HG03457 (cell line): ENCODE data around the gene NOSIP.
"Not testable (repeated sequence)": the region's sequence is repeated elsewhere in the genome, so short reads cannot be mapped to it uniquely, and the experiment has no call there.

ENCODE experiments used
- ATAC-seq: cut with Tn5 transposase; IDR thresholded peaks from one replicate; pipeline ENCODE4 v1.9.1; 2021; ENCODE audit warnings: moderate number of reproducible peaks; ENCODE audit not compliant: unreplicated experiment

NOSIP gene

GRCh38 chr19:49580264-49581006 lies at the start of gene NOSIP:
NOSIP (minus strand) TSS chr19:49580556; CDS start chr19:49560691, 19,865 bp downstream.
- peak; percentile 70 for ATAC-seq

GRCh38 chr19:49629659-49630058 lies 49.3 kb upstream of the NOSIP start:
- no peak for ATAC-seq

GRCh38 chr19:49626226-49626625 lies 45.9 kb upstream of the NOSIP start:
- no peak for ATAC-seq

DNA sequence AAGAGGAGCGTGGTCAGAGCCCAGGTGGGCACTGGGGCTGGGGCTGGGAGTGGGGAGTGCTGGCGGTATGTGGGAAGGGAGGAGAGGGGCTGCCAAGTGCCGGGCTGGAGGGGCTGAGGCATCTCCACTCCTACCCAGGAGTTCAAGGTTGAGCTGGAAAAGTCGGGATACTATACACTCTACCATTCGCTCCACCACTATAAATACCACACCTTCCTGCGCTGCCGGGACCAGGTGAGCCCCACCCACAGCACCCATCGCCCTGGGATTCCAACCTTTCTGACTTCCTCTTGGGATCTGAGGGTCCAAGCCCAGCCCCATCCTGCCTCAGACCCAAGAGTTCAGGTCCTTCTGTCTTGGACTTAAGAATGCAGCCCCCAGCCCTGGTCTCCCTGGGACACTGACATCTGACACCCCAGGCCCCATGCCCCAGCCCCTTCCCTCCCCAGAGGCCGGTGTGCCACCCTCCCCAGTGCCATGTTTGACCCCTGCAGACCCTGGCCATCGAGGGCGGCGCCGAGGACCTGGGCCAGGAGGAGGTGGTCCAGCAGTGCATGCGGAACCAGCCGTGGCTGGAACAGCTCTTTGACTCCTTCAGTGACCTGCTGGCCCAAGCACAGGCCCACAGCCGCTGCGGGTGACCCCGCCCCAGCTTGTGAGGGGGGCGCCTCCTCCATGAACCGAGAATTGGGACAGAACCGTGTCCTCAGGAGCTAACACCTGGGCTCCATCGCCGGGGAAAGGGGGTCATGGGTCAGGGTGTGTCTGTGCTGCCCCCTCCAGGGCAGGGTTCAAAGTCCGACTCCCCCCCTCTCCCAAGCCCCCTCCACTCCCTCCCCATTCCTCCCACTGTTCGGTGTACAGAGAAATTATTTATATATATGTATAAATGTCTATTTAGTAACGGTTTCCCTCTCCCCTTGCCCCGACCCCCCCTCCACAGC lies 44.9 kb upstream of the NOSIP start:
- no peak for ATAC-seq

DNA sequence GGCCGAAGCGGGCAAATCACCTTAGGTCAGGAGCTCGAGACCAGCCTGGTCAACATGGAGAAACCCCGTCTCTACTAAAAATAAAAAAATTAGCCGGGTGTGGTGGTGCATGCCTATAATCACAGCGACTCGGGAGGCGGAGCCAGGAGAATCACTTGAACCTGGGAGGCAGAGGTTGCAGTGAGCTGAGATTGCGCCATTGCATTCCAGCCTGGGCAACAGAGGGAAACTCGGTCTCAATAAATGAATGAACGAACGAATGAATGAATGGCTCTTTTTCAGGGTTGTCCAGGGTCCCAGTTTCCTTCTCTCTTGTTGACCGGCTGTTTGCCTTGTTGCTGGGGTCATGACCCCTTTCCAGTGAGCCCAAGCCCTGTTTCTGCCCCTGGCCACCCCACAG lies 37.5 kb upstream of the NOSIP start:
- not testable (repeated sequence) for ATAC-seq

DNA sequence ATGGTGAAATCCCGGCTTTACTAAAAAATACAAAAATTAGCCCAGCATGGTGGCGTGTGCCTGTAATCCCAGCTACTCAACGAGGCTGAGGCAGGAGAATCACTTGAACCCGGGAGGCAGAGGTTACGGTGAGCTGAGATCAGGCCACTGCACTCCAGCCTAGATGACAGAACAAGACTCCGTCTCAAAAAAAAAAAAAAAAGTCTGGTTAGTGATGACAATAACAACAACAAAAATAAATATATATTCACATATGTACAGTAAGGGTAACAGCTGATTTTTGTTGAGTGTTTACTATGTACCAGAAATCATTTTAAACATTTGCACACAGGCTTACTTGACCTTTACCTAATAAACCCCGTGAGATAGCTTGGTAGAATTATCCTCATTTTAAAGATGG lies 36.6 kb upstream of the NOSIP start:
- ATAC-seq = no peak

GRCh38 chr19:49616532-49616931 lies 36.2 kb upstream of the NOSIP start:
- ATAC-seq = no peak

GRCh38 chr19:49615861-49616260 lies 35.5 kb upstream of the NOSIP start:
- no peak for ATAC-seq

- no peak for ATAC-seq
These were observed 33.9 kb upstream of the NOSIP start for GRCh38 chr19:49614096-49614833.

GRCh38 chr19:49613374-49613773 lies 33.0 kb upstream of the NOSIP start:
- ATAC-seq = no peak

GRCh38 chr19:49609499-49610092 lies 29.2 kb upstream of the NOSIP start:
- no peak for ATAC-seq

DNA sequence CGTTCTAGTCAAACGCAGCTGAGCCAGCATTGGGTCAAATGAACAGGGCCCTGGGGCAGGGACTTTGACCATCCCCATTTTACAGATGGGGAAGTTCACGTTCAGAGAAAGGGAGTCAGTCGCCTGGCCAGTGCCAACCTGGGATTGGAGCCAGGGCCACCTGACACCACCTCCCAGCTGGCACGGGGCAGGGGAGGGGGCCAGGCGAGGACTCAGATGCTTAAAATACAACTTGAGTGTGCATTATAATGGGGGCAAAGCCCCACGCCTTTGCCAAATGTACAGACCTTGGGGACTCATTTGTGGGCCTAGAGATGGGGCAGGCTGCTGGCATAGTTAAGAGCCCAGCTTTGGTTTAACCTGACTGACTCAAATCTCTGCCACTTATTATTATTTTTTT lies 25.2 kb upstream of the NOSIP start:
- ATAC-seq = no peak

GRCh38 chr19:49602806-49603205 lies 22.4 kb upstream of the NOSIP start:
- no peak for ATAC-seq

DNA sequence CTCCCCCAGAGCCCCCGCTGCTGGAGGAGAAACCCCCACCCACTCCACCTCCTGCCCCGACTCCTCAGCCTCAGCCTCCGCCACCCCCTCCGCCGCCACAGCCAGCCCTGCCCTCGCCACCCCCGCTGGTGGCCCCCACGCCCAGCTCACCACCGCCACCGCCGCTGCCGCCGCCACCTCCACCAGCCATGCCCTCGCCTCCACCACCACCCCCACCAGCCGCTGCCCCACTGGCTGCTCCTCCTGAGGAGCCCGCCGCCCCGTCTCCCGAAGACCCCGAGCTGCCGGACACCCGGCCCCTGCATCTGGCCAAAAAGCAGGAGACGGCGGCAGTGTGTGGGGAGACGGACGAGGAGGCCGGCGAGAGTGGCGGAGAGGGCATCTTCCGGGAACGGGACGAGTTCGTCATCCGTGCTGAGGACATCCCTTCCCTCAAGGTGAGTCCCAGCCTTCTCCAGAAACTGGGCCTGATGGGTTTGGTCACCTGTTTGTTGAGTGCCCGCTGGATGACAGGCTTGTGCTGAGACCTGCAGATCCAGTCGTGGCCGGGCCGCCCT lies 21.2 kb upstream of the NOSIP start:
- ATAC-seq = no peak

- ATAC-seq = no peak
These were observed 19.3 kb upstream of the NOSIP start for GRCh38 chr19:49599378-49600295.

DNA sequence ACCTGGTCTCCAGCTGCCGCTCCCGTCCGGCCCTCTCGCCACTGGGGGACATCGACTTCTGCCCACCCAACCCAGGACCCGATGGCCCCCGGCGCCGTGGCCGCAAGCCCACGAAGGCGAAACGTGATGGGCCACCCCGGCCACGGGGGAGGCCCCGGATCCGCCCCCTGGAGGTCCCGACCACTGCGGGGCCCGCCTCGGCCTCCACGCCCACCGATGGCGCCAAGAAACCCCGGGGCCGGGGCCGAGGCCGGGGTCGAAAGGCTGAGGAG lies 17.3 kb upstream of the NOSIP start:
- no peak for ATAC-seq

DNA sequence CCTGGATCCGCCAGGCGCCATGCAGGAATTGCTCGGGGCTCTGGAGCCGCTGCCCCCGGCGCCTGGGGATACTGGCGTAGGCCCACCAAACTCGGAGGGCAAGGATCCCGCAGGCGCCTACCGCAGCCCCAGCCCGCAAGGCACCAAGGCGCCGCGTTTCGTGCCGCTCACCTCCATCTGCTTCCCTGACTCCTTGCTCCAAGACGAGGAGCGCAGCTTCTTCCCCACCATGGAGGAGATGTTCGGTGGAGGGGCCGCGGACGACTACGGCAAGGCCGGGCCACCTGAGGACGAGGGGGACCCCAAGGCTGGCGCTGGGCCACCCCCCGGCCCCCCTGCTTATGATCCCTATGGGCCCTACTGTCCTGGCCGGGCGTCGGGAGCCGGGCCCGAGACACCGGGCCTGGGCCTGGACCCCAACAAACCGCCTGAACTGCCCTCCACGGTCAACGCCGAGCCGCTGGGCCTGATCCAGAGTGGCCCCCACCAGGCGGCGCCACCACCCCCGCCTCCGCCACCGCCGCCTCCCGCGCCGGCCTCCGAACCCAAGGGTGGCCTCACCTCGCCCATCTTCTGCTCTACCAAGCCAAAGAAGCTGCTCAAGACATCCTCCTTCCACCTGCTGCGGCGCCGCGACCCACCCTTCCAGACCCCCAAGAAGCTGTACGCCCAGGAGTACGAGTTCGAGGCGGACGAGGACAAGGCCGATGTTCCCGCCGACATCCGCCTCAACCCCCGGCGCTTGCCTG lies 16.8 kb upstream of the NOSIP start:
- no peak for ATAC-seq

- no peak for ATAC-seq
These were observed 16.1 kb upstream of the NOSIP start for GRCh38 chr19:49596407-49596806.

DNA sequence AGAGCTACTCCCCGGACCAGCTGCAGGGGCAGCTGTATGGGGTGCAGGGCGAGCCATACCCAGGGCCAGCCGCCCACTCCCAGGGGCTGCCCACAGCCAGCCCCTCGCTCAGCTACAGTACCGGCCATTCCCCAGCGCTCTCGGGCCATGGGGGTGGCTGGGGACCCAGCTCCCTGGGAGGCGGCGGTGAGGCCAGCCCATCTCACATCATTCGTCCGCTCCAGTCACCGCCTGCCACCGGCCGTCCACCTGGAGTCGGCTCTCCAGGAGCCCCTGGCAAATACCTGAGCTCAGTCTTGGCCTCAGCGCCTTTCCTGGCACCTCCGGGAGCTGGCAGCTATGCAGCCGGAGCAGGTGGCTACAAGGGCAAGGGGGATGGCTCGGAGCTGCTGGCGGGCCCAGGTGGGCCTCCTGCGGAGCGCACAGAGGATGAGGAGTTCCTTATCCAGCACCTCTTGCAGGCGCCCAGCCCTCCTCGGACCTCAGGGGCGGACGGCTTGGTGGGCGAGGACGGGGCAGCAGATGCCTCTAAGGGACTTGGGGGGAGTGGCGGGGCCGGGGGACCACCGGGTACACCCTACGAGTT lies 15.6 kb upstream of the NOSIP start:
- no peak for ATAC-seq
